HG03280 (cell line): ENCODE data around the gene BAAT.
"Not testable (repeated sequence)": the region's sequence is repeated elsewhere in the genome, so short reads cannot be mapped to it uniquely, and the experiment has no call there.

Source experiments
- ATAC-seq: cut with Tn5 transposase; IDR thresholded peaks from one replicate; pipeline ENCODE4 v1.9.1; 2021; ENCODE audit warnings: mild to moderate bottlenecking, moderate library complexity; ENCODE audit not compliant: unreplicated experiment

BAAT gene

GRCh38 chr9:101384873-101385536 is at the start of gene BAAT:
TSS of gene BAAT (minus strand) at chr9:101385006. CDS start at chr9:101371404, 13,602 bp downstream.
- ATAC-seq, result not testable (repeated sequence)

GRCh38 chr9:101433229-101433628 is 48.4 kb upstream of the BAAT start:
- ATAC-seq, result no peak

GRCh38 chr9:101432740-101433139 is 47.9 kb upstream of the BAAT start:
- no peak for ATAC-seq

GRCh38 chr9:101432171-101432570 is 47.4 kb upstream of the BAAT start:
- ATAC-seq, result no peak

GRCh38 chr9:101429736-101430135 is 44.9 kb upstream of the BAAT start:
- ATAC-seq, result no peak

- no peak for ATAC-seq
Observed at GRCh38 chr9:101428909-101429308, 44.1 kb upstream of the BAAT start.

- ATAC-seq, result peak; percentile 50
Observed at GRCh38 chr9:101427957-101428655, 43.3 kb upstream of the BAAT start.

- no peak for ATAC-seq
Observed at GRCh38 chr9:101427358-101427757, 42.6 kb upstream of the BAAT start.

- no peak for ATAC-seq
Observed at GRCh38 chr9:101421653-101422065, 36.9 kb upstream of the BAAT start.

GRCh38 chr9:101419863-101420262 is 35.1 kb upstream of the BAAT start:
- no peak for ATAC-seq

- ATAC-seq, result no peak
Observed at GRCh38 chr9:101418518-101419430, 34.0 kb upstream of the BAAT start.

GRCh38 chr9:101417977-101418376 is 33.2 kb upstream of the BAAT start:
- ATAC-seq, result no peak

GRCh38 chr9:101417389-101417788 is 32.6 kb upstream of the BAAT start:
- ATAC-seq, result no peak

- no peak for ATAC-seq
Observed at GRCh38 chr9:101415578-101415977, 30.8 kb upstream of the BAAT start.

GRCh38 chr9:101414839-101415238 is 30.0 kb upstream of the BAAT start:
- no peak for ATAC-seq

GRCh38 chr9:101409079-101409477 is 24.3 kb upstream of the BAAT start:
- ATAC-seq, result no peak

- ATAC-seq, result no peak
Observed at GRCh38 chr9:101408374-101409078, 23.7 kb upstream of the BAAT start.

- no peak for ATAC-seq
Observed at GRCh38 chr9:101403516-101404285, 18.9 kb upstream of the BAAT start.

GRCh38 chr9:101400120-101400519 is 15.3 kb upstream of the BAAT start:
- no peak for ATAC-seq

- no peak for ATAC-seq
Observed at GRCh38 chr9:101399643-101399970, 14.8 kb upstream of the BAAT start.
